Measurements from ENCODE around the gene IL13.

DNA sequence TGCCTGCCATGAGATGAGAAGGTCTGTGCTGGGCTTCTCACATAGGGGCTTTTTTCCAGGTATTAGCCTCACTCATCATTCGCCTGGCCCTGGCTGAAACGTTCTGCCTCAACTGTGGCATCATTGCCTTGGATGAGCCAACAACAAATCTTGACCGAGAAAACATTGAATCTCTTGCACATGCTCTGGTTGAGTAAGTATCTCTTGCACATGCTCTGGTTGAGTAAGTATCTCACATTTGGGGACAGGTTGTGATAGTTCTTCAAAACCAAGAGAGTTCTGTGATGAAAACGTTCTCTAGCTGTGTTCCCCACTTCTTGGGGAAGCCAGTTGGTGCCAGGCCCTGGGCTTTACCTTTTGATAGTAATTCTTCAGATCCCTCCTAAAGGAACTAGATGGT, 17.4 kb upstream of the IL13 start:
- TF ChIP-seq CTCF (IDR thresholded peaks at IDR 0.05) (no peak), POLR2A (IDR thresholded peaks at IDR 0.05) (no peak)

All from lower leg skin (tissue), 3 donors.